Thoracic aorta (tissue), 2 donors: Measurements from ENCODE around the gene ARHGEF28. TPM values are rescaled to one million over a fixed set of nuclear protein-coding genes. Genes with fewer than 3 reads are reported as not detected.
A peak's percentile ranks its signal among the peaks of the same experiment; 100 is the strongest.

ENCODE experiments used
- ATAC-seq: fragments of 150-250 bp; one replicate; pipeline ENCODE4 v1.8.0; 2017; ENCODE audit warnings: low read depth; ENCODE audit not compliant: insufficient number of reproducible peaks, low FRiP score
- DNase-seq: peaks from one replicate; pipeline ENCODE4 v3.0.0-alpha.2; 2020; ENCODE audit warnings: low spot score
- H3K27ac ChIP-seq, 2 donors: fragments of 200-600 bp; sonication (generic); 1 replicate in 1 of 2; 2 replicates in 1 of 2; pipeline ENCODE4 v1.5.1; 2016; ENCODE audit warnings: mild to moderate bottlenecking in 2 of 2, moderate library complexity in 2 of 2
- H3K27me3 ChIP-seq: fragments of 200-600 bp; sonication (generic); replicated peaks from 2 replicates; pipeline ENCODE4 v1.6.0; 2016; ENCODE audit warnings: mild to moderate bottlenecking; ENCODE audit not compliant: insufficient read depth
- H3K36me3 ChIP-seq: fragments of 200-600 bp; sonication (generic); one replicate; pipeline ENCODE4 v1.5.1; 2016
- H3K4me1 ChIP-seq, 2 donors: fragments of 200-600 bp; sonication (generic); 1 replicate in 1 of 2; 2 replicates in 1 of 2; pipeline versions ENCODE4 v1.5.1 to v1.6.0; 2016; ENCODE audit warnings: low read depth in 2 of 2, mild to moderate bottlenecking in 1 of 2; ENCODE audit not compliant: control insufficient read depth in 1 of 2
- H3K4me3 ChIP-seq: fragments of 200-600 bp; sonication (generic); 2 replicates; pipeline ENCODE4 v1.5.1; 2016; ENCODE audit warnings: mild to moderate bottlenecking
- H3K9me3 ChIP-seq: fragments of 200-600 bp; sonication (generic); 2 replicates; pipeline ENCODE4 v1.5.1; 2016
- total RNA-seq, 2 donors: library from RNA; depleted of rRNA; stranded (reverse); fragments of >200 nt; gene quantifications; one replicate each; pipeline versions ENCODE4 v1.1.0 to v1.2.3, GENCODE V29; 2016
- TF ChIP-seq, protein P1 (sequence below): fragments of 200-600 bp; sonication (generic); IDR thresholded peaks from one replicate; pipeline ENCODE4 v1.5.1; 2019; ENCODE audit warnings: antibody characterized with exemption

Gene ARHGEF28
- total RNA-seq, 2 donors from 2014 or later: 35.5 to 40.8 TPM

DNA sequence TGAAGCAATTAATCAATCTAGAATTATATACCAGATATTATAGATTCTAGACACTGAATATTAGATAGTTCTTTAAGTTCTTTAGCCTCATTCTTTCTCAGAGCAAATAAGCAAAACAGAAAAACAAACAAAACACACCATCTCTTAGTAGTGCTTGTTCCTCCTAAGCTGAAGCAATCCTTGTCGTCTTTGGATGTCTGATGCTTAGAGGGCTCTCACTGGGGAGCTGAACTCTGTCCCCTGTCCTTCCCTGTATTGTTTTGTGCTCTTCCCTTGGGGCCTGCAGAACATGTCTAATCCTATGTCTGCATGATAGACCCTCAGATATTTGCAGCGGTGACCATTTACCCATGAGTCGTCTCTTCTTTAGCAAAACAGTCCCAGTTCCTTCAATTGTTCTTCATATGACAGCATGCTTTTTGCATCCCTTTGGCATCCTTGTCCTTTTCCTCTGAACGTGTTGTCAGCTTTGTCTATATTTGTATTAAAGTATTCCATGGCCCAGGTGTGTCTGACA lies 114.3 kb downstream of the ARHGEF28 start:
- H3K4me3 ChIP-seq: no peak overlapping the region
- H3K27me3 ChIP-seq: no peaks in the 10 kb centered on the region
- DNase-seq (no peak), ATAC-seq (no peak)
- no peaks in the 10 kb centered on the region for H3K36me3 ChIP-seq
- H3K4me1 ChIP-seq: peaks cover 15 to 19% of the 10 kb centered on the region in 2 donors
- H3K27ac ChIP-seq: no peak overlapping the region
- no peaks in the 10 kb centered on the region for H3K9me3 ChIP-seq
- TF ChIP-seq, protein P1, sequence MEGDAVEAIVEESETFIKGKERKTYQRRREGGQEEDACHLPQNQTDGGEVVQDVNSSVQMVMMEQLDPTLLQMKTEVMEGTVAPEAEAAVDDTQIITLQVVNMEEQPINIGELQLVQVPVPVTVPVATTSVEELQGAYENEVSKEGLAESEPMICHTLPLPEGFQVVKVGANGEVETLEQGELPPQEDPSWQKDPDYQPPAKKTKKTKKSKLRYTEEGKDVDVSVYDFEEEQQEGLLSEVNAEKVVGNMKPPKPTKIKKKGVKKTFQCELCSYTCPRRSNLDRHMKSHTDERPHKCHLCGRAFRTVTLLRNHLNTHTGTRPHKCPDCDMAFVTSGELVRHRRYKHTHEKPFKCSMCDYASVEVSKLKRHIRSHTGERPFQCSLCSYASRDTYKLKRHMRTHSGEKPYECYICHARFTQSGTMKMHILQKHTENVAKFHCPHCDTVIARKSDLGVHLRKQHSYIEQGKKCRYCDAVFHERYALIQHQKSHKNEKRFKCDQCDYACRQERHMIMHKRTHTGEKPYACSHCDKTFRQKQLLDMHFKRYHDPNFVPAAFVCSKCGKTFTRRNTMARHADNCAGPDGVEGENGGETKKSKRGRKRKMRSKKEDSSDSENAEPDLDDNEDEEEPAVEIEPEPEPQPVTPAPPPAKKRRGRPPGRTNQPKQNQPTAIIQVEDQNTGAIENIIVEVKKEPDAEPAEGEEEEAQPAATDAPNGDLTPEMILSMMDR: no peak

DNA sequence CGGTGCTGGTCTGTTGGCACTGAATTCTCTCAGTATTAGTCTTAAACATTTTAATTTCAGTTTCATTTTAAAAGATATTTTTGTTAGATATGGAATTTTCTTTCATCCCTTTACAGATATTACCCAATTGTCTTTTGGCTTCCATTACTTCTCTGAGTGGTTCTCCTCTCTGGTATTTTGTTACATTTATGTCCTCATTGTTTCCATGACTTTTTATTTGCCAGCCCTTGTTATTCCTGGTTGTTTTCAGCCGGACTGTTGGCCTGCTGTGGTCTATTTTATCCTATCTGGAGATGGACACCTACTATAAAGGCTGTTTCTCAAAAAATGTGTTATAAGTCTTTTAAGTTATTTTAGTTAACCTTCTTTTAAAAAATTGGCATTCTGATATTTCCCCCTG lies 117.2 kb downstream of the ARHGEF28 start:
- peaks cover 24 to 31% of the 10 kb centered on the region in 2 donors for H3K4me1 ChIP-seq
- H3K4me3 ChIP-seq: peak overlapping the region; percentile 33
- H3K27me3 ChIP-seq: no peaks in the 10 kb centered on the region
- DNase-seq (no peak), ATAC-seq (no peak)
- TF ChIP-seq, protein P1: no peak
- H3K27ac ChIP-seq: no peak overlapping the region
- no peaks in the 10 kb centered on the region for H3K9me3 ChIP-seq
- no peaks in the 10 kb centered on the region for H3K36me3 ChIP-seq

DNA sequence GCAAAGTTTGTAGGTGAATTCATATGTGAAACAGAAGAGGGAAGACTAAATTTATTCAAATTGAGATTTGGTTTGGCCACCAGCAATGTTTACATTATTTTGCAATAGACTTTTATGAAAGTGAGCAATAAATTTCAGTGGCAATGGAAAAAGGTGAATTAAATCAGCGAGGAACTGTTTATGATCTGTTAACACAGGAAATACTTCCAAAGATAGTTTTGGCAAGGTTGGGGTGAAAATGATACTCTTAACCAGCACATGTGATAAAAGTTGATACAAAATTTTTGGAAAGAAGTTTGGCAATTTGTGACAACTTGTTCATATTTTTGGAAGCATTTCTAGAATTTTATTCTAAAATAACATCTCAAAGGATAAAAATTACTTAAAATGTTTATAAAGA lies 119.8 kb downstream of the ARHGEF28 start:
- Histone ChIP-seq H3K4me3 (no peak overlapping the region), H3K36me3 (no peaks in the 10 kb centered on the region), H3K9me3 (no peaks in the 10 kb centered on the region), H3K4me1 (peaks cover 41 to 55% of the 10 kb centered on the region in 2 donors), H3K27me3 (no peaks in the 10 kb centered on the region), H3K27ac (peak overlapping the region; percentile 23 to 31)
- TF ChIP-seq, protein P1: no peak
- ATAC-seq (no peak), DNase-seq (no peak)

DNA sequence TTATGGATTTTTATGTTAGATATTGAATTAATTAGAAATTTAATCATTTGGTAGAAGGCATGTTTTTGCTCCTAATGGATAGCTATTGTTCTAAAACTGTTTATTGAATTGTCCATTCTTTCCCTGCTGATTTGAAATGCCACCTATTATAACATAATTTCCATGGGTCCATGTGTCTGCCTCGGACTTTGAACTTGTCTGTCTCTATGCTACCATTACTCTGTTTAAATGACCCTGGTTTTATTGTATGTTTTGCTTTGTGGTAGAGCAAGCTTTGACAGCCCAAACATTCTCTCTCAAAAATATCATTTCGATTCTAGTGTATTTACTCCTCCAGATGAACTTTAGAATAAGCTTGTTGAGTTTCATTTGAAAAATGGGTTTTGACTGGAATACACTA lies 120.6 kb downstream of the ARHGEF28 start:
- H3K9me3 ChIP-seq: no peaks in the 10 kb centered on the region
- no peaks in the 10 kb centered on the region for H3K36me3 ChIP-seq
- H3K27me3 ChIP-seq: no peaks in the 10 kb centered on the region
- ATAC-seq (no peak), DNase-seq (no peak)
- TF ChIP-seq, protein P1: no peak
- peak overlapping the region in 1 of 2 donors; percentile 56 for H3K27ac ChIP-seq
- no peak overlapping the region for H3K4me3 ChIP-seq
- peaks cover 41 to 55% of the 10 kb centered on the region in 2 donors for H3K4me1 ChIP-seq

DNA sequence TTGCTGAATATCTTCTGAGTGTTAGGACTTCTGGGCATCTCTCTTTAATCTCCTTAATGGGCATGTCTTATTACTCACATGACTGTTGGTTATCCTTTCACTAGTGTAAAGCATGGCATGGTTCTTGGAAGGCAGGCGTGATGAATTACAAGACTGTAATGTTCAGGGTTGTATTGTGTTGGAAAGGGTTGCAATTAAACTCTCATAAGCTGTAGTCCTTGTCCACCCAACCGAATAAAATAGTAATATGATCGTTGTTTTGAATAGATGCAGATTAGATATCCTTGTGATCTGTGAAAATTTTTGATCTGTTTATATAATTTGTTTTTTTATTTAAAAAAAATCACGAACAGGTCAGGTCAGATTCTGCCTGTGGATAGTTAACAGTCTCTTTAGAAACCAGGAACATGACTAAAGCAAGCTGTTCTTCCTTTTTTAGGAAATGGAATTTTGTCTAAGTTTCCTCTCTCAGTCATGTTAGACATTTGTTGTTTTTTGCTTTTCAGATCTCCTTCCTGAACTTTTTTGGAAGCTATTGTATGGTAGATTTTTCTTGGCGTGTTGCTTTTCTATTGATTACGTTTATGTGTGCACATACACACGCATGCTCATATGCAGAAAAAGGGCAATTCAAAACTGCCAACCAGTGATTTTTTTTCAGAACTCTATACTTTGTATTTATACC lies 121.8 kb downstream of the ARHGEF28 start:
- Histone ChIP-seq H3K4me3 (peak overlapping the region; percentile 16), H3K27me3 (no peaks in the 10 kb centered on the region), H3K36me3 (no peaks in the 10 kb centered on the region), H3K9me3 (no peaks in the 10 kb centered on the region), H3K4me1 (peaks cover 41 to 55% of the 10 kb centered on the region in 2 donors), H3K27ac (peak overlapping the region; percentile 56 to 57)
- TF ChIP-seq, protein P1: no peak
- DNase-seq (no peak), ATAC-seq (no peak)
